ENCODE results near the gene YPEL1.

YPEL1 gene

DNA sequence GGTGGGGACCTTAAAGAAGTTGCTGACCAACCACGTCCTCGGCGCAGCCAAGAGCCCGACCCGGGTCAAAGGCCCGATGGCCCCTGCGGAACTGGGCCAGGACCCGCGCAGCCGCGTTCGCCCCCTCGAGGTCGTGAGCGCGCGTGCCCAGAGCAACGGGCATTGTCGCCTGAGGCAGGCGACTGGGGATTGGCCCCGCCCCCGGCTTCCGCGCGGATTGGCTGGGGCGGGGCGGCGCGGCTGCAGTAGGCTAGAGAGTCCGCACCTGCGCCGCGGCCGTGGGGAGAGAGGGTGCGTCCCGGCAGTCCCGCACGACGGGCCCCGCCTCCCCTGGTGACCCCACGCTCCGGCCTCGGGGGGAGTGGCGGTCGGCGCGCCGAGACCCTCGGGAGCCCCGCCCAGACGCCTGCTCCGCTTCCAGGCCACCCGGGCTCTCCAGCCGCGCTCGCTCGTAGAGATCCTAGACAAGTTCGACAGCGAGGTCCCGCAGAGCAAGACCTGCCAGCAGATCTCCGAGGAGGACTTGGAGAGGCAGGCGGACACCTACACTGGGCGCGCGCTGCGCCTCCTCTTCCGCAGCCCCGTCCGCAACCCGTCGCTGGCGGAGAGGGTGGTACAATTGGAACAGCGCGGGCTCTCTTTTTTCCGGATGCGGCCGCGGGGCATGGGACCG is 78.1 kb downstream of the YPEL1 start:
- DNase-seq (ENCODE audit: low read depth in 3 of 3), result peak; percentile 50 to 83 (median 56)

DNA sequence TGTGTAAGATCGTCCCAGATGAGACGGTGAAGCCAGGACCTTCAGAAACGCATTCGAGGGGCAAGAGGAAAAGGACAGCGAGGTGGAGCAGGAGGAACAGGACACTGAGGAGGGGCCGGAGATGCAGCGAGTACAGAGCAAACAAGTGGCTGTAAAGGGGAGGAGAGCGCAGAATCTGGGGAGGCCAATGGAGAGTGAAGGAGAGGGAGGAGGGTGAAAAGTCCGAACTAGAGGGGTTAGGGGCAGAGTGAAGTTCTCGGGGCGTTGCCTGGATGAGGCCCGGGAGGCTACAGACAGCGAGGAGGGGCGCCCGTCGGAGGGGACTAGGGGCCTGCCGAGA is 78.6 kb downstream of the YPEL1 start:
- no peak for DNase-seq (ENCODE audit: low read depth in 3 of 3)

DNA sequence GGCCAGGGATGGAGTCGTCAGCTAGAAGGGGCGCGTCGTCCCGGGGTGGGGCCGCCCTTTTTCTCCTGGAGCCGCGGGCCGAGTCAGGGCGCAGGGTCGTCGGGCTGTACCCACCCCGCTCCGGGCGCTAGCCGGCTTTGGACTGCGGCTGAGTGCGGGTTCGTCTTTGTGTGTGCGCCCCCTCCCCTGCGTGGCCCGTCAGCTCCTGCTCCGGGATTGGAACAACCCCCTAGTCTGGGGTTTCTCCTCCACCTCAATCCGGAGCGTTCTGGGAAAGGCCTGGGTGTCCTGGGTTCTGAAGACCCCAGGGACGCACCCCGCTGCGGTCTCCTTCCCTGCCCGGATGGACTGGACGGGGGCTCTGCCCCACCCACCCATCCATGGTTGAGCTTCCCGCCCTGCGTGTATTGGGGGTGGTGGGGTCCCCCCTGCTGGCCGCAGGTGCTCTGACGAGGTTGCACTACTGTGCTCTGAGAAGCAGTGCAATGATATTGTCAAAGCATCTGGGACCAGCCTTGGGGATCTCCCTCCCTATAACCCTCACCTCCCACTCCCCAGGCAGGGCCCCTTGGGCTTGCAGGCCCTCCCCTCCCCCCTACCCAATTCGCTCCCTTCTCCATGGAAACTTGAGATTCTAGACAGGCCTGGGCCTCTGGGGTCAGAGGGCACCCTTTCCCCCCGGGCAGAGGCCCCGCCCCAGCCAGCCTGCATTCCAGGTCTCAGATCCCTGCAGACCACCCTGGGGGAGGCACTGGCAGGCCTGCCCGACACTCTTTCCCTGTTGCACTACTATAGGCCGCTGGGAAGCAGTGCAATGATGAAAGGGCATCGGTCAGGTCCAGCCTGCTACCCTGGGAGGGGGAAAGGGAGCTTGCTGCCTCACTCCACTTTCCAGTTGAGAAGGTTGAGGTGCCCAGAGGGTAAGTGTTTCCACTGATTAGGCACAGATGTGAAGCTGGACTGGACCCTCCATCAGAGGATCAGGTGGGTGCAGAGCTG is 82.7 kb downstream of the YPEL1 start:
- DNase-seq (ENCODE audit: low read depth in 3 of 3), result no peak

DNA sequence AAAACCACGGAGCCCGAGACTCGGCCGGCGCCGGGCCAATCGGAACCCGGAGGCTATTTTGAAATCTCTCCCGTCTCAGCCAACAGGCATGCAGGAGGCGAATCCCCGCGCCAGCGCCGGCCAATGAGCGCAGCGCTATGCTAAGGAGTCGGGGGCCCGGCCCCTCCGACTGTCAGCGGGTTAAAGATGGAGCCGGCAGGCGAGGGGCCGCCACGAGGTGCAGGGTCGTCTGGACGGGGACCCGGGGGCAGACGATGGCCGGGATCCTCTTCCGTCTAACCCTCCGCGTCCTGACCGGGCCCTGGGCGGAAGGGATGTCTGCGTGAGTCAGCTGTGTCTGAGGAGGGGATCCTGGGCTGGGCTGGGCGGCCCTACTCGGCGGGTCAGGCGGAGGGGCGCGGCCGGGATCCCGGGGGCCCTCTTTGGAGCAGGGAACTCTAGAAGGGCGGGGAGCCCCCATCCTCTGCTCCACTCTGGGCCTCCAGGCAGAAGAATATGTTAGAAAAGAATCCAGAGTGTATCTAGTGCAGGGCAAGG is 83.5 kb downstream of the YPEL1 start:
- DNase-seq (ENCODE audit: low read depth in 3 of 3), result peak; percentile 75 to 83 (median 81)

DNA sequence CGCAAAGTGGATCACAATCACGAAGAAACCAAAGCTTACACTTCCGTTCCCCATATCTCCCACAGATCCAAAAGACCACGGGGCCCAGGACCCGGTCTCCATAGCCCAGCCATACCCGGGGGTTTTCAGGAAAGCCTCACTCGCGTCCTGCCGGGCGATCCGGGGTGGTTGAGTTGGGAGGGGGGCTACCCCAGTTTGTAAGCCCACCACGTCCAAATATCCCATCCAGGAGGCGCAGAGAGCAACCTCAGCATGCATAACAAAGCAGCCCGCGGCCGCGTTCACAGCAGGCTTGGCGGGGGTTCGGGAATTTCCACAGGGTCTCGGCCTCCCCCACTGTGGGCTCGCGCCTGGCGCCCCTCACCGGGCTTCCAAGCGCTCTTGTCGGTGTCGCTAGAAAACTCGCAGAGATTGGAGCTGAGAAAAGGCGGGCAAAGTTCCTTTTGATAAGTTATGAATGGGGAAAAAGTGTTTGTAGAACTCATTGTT is 84.0 kb downstream of the YPEL1 start:
- DNase-seq (ENCODE audit: low read depth in 3 of 3), result no peak

DNA sequence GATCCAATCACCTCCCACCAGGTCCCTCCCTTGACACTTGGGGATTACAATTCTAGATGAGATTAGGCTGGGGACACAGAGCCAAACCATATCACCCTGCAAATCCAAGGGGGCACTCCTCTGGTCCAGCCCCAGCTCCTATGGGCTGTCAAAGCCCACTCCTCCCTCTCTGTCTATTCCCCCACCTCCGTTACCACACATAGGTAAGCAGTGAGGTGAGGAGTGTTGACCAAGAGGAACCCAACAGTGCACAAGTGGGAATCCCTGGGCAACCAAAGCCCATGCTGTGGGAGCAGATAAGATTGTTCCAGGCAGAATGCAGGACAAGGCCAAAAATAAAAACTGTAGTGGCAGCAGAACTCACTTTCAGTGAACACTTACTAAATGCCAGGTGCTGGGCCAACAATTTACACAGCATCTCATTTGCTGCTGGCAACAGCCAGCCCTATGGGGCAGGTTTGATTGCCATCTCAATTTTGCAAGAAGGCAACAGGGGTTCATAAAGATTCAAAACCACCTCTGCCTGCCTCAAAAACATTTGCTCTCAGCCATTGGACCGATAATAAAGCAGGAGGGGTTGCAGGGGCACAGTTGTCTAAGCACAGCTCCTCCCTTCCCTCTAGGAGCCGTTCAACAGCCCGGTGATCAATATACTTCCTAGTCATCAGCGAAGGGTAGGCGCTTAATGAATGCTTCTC is 84.6 kb downstream of the YPEL1 start:
- DNase-seq (ENCODE audit: low read depth in 3 of 3), result no peak

DNA sequence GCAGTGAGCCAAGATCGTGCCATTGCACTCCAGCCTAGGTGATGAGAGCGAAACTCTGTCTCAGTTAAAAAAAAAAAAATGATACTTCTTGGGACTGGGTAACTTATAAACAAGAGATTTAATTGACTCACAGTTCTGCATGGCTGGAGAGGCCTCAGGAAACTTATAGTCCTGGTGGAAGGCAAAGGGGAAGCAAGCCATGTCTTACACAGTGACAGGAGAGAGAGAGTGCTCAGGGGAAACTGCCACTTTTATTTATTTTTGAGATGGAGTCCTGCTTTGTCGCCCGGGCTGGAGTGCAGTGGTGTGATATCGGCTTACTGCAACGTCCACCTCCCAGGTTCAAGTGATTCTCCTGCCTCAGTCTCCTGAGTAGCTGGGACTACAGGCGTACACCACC is 85.3 kb downstream of the YPEL1 start:
- no peak for DNase-seq (ENCODE audit: low read depth in 3 of 3)

Measured in stimulated activated CD4-positive, alpha-beta T cell treated with anti-CD3 and anti-CD28 coated beads, TNF-alpha, amount 100 ng/mL, for 48 hours (primary cell).